Upper lobe of left lung (tissue), 6 donors: ENCODE results near the gene GUCY1B1. TPM values are rescaled to one million over a fixed set of nuclear protein-coding genes. Genes with fewer than 3 reads are reported as not detected.

ENCODE experiments used
- ATAC-seq, 2 donors: fragments of 200-7000 bp; cut with Tn5 transposase; one replicate each; pipeline ENCODE4 v1.9.1; 2022; ENCODE audit warnings: mild to moderate bottlenecking in 2 of 2, moderate library complexity in 2 of 2; ENCODE audit not compliant: low FRiP score in 2 of 2
- DNase-seq, 2 donors: peaks; one replicate each; pipeline ENCODE4 v3.0.0-alpha.2; 2019 to 2020
- H3K27ac ChIP-seq, 4 donors: fragments of 200-600 bp; sonication (generic); one replicate each; pipeline ENCODE4 v1.5.1; 2016 to 2019
- H3K27me3 ChIP-seq, 4 donors: fragments of 200-600 bp; sonication (generic); one replicate each; pipeline ENCODE4 v1.5.1; 2017 to 2019
- H3K36me3 ChIP-seq, 4 donors: fragments of 200-600 bp; sonication (generic); one replicate each; pipeline ENCODE4 v1.5.1; 2016 to 2019
- H3K4me1 ChIP-seq, 4 donors: fragments of 200-600 bp; sonication (generic); one replicate each; pipeline ENCODE4 v1.5.1; 2018 to 2019
- H3K4me3 ChIP-seq, 4 donors: fragments of 200-600 bp; sonication (generic); one replicate each; pipeline ENCODE4 v1.5.1; 2017 to 2019; ENCODE audit warnings: mild to moderate bottlenecking in 2 of 4, moderate library complexity in 1 of 4
- H3K9me3 ChIP-seq, 4 donors: fragments of 200-600 bp; sonication (generic); one replicate each; pipeline ENCODE4 v1.5.1; 2018 to 2019
- EP300 ChIP-seq, 4 donors: sonication (generic); formaldehyde crosslinking; IDR thresholded peaks; one replicate each; pipeline ENCODE4 v1.5.1; 2017; ENCODE audit warnings: antibody characterized with exemption in 4 of 4, control low read depth in 2 of 4
- POLR2A ChIP-seq, 4 donors: fragments of 450-650 bp; IDR thresholded peaks; one replicate each; pipeline ENCODE4 v1.5.1; 2016 to 2017; ENCODE audit warnings: antibody characterized with exemption in 4 of 4, mild to moderate bottlenecking in 2 of 4
- POLR2AphosphoS5 ChIP-seq, 2 donors: sonication (generic); formaldehyde crosslinking; IDR thresholded peaks; one replicate each; pipeline ENCODE4 v1.5.1; 2017; ENCODE audit warnings: antibody characterized with exemption in 2 of 2
- WGBS, 2 donors: methylation state at CpG; one replicate each; pipeline ENCODE4 v1.1.5; 2017 to 2018; 5-methylcytosine and 5-hydroxymethylcytosine counted together
- total RNA-seq, 6 donors: library from RNA; depleted of rRNA in 4 of 6; stranded (reverse); fragments of >200 nt in 4 of 6; gene quantifications; one replicate each; pipeline versions ENCODE4 v1.1.0 to v1.2.1, GENCODE V29; 2016 to 2021
- TF ChIP-seq, protein P1 (sequence below), 6 experiments: fragments of 450-650 bp in 4 of 6; fragments of 200-600 bp in 2 of 6; sonication (generic) in 2 of 6; IDR thresholded peaks; one replicate each; pipeline ENCODE4 v1.5.1; 2016 to 2019; ENCODE audit warnings: antibody characterized with exemption in 6 of 6
- donor health status: DM: no; HTN: no; CAD: no; lungs with moderate emphysema.
- donor health status: DM: no; HTN: yes; CAD: no; lungs with severe emphysema.

The GUCY1B1 gene
- total RNA-seq, 6 donors from 2014 or later: 8.1 to 24.1 (median 13.2) TPM

DNA sequence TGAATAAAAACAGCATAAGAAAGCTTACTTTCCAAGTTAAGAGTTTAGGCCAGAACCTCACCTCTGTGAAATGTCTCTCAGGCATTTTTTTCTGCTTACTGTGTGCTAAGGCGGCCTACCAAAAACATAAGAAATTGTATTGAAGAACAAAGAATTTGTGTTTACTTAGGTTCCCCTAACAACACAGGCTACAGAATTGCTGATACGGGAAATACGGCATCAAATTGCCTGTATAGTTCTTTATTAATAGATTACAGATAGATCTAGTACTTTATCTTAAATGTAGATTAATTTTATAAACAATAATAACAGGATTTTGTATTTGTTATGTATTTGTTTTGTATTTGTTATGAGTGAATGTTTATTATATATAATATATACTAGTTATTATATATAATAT is 94.4 kb downstream of the GUCY1B1 start:
- H3K4me3 ChIP-seq: no peak overlapping the region
- no peaks in the 10 kb centered on the region for H3K9me3 ChIP-seq
- no peaks in the 10 kb centered on the region for H3K4me1 ChIP-seq
- TF ChIP-seq EP300 (IDR thresholded peaks at IDR 0.05) (no peak), POLR2A (IDR thresholded peaks at IDR 0.05) (no peak), POLR2AphosphoS5 (IDR thresholded peaks at IDR 0.05) (no peak)
- TF ChIP-seq, protein P1, sequence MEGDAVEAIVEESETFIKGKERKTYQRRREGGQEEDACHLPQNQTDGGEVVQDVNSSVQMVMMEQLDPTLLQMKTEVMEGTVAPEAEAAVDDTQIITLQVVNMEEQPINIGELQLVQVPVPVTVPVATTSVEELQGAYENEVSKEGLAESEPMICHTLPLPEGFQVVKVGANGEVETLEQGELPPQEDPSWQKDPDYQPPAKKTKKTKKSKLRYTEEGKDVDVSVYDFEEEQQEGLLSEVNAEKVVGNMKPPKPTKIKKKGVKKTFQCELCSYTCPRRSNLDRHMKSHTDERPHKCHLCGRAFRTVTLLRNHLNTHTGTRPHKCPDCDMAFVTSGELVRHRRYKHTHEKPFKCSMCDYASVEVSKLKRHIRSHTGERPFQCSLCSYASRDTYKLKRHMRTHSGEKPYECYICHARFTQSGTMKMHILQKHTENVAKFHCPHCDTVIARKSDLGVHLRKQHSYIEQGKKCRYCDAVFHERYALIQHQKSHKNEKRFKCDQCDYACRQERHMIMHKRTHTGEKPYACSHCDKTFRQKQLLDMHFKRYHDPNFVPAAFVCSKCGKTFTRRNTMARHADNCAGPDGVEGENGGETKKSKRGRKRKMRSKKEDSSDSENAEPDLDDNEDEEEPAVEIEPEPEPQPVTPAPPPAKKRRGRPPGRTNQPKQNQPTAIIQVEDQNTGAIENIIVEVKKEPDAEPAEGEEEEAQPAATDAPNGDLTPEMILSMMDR (IDR thresholded peaks at IDR 0.05): no peak
- H3K27ac ChIP-seq: no peak overlapping the region
- H3K27me3 ChIP-seq: no peaks in the 10 kb centered on the region
- 95 to 96% methylated on average over 3 of the region's 3 CpGs for WGBS, 2 donors
- no peak for ATAC-seq
- no peak for DNase-seq
- H3K36me3 ChIP-seq: no peaks in the 10 kb centered on the region

DNA sequence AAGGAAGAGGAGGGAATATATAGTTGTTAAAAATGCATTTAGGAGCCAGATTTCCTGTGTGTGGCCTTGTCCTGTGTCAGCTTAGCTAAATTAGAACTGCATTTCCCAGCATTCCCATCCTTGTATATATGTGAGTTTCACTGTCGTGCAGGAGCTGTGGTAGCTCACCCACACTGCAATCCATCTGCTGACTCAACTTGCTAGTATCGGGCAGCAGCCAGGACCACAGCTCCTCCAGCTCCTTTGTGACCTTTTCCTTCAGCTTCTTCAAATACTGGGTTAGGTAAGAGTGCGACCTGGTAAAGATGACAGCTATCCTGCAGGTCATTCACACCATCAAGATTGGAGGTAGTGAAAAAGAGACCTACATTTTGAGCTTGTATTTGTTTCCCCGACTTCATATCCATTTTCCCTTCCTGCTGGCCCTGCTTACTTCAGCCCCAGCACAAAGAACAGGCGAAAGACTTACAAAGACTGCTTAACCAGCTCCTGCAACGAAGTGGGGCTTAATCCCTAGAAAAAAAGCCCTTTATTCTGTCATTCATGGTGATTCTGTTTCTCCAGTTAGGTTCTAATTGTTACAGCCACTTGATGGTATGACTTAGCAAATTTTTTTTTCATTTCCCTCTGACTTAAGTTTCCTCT is 95.9 kb downstream of the GUCY1B1 start:
- no peaks in the 10 kb centered on the region for H3K27me3 ChIP-seq
- DNase-seq: no peak
- H3K4me1 ChIP-seq: no peaks in the 10 kb centered on the region
- no peak overlapping the region for H3K27ac ChIP-seq
- TF ChIP-seq POLR2AphosphoS5 (IDR thresholded peaks at IDR 0.05): no peak
- TF ChIP-seq POLR2A (IDR thresholded peaks at IDR 0.05): no peak
- no peak for TF ChIP-seq EP300 (IDR thresholded peaks at IDR 0.05)
- TF ChIP-seq, protein P1 (IDR thresholded peaks at IDR 0.05): no peak
- no peak overlapping the region for H3K4me3 ChIP-seq
- H3K9me3 ChIP-seq: no peaks in the 10 kb centered on the region
- ATAC-seq: no peak
- WGBS, 2 donors: 51 to 56% methylated on average over 6 of the region's 6 CpGs
- no peaks in the 10 kb centered on the region for H3K36me3 ChIP-seq

DNA sequence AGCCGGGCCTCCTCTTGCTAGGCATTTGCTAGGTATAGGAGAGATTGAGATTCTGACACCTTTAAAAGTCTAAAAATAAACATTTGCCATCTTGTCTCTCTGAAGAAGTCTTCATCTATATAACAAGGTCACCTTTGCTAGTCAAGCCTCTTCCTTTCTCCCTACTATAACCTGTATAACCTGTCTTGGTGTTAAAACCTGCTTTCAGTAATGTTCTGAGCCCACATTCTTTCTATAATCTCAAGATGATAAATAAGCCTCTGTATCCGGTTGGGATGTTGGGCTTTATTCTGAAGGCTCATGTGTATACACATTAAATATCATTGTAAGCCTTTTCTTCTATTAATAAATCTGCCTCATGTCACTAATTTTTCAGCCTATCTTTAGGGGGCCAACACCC is 97.1 kb downstream of the GUCY1B1 start:
- Histone ChIP-seq H3K9me3 (no peaks in the 10 kb centered on the region), H3K4me3 (no peak overlapping the region), H3K36me3 (no peaks in the 10 kb centered on the region), H3K27ac (no peak overlapping the region), H3K27me3 (no peaks in the 10 kb centered on the region), H3K4me1 (no peaks in the 10 kb centered on the region)
- TF ChIP-seq, protein P1 (IDR thresholded peaks at IDR 0.05): no peak
- TF ChIP-seq EP300 (IDR thresholded peaks at IDR 0.05) (no peak), POLR2AphosphoS5 (IDR thresholded peaks at IDR 0.05) (no peak), POLR2A (IDR thresholded peaks at IDR 0.05) (no peak)
- DNase-seq: no peak
- WGBS, 2 donors: 66 to 74% methylated on average over 2 of the region's 2 CpGs
- ATAC-seq: no peak

Other genes starting within 250 kb of the GUCY1B1 start
- 10 to 100 TPM; 19.0 to 67.1 (median 44.2) TPM for gene GUCY1A1, start 92.2 kb upstream of the GUCY1B1 start, total RNA-seq
- not detected for gene ASIC5, start 107.3 kb downstream of the GUCY1B1 start, total RNA-seq
- 1 to 10 TPM in 2 of 6 donors, under 1 TPM in 1, not detected in 3; 0.74 to 2.3 (median 2.1) TPM for gene TDO2, start 144.7 kb downstream of the GUCY1B1 start, total RNA-seq
- gene CTSO, start 194.8 kb downstream of the GUCY1B1 start, total RNA-seq: 10 to 100 TPM in 5 of 6 donors, 1 to 10 TPM in 1; 9.4 to 34.7 (median 22.5) TPM